T-helper 1 cell treated with Interleukin-12 subunit alpha and Interleukin-12 subunit beta and Interleukin-4 antibody, amounts not matched to agents 30 ng/mL and 1 ng/mL, for 36 hours (primary cell): Measurements from ENCODE around the gene CRELD2. TPM values are rescaled to one million over a fixed set of nuclear protein-coding genes. Genes with fewer than 3 reads are reported as not detected.

Source experiments
- intact Hi-C: fragments of 100-400 bp; cut with micrococcal nuclease; formaldehyde crosslinking; loops from one replicate; pipeline ENCODE4 v1.15.1; 2024
- total RNA-seq: library from RNA; stranded (reverse); gene quantifications from 2 replicates; pipeline ENCODE4 v1.2.3, GENCODE V29; 2022

Gene CRELD2
- total RNA-seq, 1 donor from 2014 or later, result 97.2 TPM

DNA sequence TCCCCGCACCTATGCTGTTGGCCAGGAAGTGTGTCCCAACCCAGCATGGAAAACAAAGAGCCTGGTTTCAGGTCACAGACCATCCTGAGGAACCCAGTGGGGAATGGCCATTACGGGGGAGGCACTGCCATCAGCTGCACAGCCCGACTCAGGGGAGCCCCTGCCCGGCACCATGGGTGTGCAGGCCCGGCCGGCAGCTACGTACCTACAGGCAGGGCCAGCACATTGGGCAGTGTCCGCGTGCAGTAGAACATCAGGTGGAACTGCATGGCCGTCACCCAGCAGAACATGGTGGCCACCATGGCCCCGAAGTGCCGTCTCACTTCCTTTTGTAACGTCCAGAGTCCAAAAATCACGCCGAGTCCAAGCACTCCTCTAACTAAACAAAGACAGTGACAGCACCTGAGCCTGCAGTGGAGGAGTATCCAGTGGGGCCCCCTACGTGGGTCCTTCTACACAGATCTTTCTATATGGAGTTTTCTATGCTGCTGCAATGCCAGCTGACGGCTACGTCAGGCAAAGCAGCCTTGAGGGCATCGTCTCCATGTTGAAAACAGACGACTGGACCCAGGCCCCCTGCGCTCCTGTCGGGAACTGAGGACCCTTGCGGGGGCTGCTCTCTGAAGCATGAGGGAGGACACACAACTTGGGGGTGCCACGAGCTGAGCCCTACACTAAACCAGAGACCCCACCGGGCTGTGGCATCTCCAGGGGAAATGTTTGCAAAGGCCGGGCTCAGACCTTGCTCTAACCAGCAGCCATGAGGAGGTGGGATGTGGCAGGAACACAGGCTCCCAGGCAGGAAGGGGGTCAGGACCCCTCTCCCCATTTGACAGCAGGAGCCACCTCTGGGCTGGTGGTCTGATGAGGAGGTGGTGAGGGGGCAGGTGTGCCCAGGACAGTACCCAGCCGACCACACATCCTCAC is 7.9 kb upstream of the CRELD2 start:
- intact Hi-C loops, result no loop called here

DNA sequence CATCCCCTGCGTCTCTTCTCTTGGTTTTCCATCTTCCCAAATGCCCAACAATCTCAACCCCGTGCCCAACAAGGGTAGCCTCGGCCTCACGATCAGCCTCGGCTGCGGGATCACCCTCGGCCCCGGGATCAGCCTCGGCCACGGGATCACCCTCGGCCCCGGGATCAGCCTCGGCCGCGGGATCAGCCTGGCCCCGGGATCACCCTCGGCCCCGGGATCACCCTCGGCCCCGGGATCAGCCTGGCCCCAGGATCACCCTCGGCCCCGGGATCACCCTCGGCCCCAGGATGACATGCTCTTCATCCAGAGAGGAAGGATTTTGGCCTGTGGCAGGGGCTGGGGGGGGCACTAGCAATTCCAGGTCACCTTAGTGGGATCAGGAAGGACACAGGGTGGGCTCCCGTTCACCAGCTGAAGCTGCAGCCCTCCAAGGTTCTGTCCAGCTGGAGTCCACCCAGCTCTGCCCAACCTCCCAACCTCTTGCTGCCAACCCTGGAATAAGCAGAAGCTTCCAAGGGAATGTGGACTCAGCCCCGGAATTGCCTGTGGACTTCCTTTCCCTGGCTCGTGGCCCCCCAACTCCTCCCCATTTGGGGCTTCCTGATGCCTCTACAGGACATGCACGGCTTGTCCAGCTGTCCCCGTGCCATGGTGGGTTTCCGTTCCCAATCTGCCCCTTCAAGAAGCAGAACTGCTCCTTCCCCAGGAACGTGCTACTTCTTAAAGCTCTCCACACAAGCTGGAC is 6.4 kb upstream of the CRELD2 start:
- intact Hi-C loops, result no loop called here

DNA sequence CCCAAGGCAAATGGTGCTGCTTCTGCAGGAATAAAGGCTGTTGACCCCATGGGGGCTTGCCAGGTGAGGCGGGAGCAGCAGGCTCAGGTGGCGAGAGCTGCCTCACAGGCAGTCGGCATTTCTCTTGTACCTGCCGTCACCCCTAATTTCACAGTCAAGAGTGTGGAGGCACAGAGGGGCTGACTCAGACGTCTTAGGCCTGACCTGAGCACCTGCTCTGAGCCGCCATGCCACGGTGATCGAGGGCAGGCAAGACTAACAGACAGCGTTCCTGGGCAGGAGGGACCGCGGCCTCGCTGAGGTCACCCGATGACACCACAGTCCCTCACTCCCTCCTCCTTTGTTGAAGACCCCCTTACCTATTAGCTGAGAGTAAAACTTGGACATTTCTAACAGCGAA is 5.4 kb upstream of the CRELD2 start:
- intact Hi-C loops, result no loop called here

DNA sequence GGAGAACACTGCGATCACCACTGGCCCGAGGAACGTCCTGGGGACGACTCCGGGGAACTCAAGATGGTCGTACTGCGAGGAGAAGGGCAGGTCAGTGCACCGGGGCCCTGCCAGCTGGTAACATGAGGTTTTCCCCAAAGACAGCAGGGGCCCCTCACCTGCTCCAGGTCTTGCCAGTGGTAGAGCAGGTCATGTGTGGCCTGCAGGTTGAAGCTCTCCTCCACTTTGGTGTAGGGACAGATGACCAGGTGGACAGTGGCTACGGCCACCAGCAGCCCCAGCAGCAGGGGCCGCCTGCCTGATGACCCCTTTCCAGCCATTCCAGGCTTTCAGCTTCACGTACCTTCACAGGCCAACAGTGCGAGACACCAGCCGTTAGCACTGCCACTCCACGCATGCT is 5.0 kb upstream of the CRELD2 start:
- intact Hi-C loops, result no loop called here

DNA sequence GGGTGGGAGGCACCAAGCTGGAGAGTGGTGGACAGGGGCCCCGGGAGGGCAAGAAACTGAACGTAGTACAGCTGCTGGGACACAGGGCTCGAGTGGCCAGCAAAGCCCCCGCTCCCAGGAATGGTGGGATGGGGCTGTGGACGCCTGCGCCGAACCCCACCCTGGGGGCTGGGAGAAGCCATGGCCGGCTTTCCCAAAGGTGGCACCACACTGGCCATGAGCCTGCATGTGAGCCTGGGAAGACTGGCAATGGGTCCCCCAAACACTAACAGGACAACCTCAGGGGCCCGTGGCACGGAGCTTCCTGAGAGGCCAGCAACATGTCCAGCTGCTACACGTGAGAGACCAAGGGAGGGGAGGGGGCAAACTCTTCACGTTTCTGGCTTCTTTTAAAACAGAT is 4.2 kb upstream of the CRELD2 start:
- intact Hi-C loops, result no loop called here

DNA sequence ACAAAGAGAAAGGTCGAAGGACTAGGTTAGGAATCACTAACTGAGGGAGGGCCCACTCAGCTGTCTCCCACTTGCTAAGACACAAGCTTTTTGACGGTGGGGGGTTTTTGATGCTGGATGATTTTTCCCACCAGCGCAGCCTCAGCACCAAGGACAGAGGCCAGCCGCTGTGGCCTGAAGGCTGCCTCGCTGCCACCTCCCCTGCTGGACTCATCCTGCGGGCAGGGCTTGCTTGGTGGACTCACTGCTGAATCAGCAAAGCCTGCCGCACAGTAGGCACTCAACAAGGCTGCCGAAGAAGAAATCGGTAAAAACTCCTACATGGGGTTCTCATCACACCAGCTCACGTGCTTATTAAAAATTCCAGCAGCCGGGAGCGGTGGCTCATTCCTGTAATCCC is 2.8 kb upstream of the CRELD2 start:
- intact Hi-C loops, result no loop called here

DNA sequence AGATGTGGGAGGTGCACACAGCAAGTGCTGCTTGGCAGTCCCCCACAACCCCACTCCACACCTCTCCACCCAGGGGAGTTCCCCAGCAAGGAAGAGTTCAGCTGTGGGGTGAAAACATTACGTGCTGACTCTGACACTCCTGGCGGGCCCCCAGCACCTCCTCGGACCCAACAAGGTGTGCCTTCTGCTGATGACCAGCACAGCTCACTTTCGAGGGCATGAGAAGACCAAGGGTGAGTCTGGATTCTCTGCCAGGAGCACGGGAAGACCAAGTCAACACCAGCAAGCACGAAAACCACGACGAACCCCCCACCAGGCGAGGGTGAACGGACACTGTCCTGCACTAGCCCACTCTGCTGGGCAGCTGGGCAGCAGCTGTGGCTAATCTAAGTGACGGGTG is 1.6 kb upstream of the CRELD2 start:
- intact Hi-C loops, result no loop called here

DNA sequence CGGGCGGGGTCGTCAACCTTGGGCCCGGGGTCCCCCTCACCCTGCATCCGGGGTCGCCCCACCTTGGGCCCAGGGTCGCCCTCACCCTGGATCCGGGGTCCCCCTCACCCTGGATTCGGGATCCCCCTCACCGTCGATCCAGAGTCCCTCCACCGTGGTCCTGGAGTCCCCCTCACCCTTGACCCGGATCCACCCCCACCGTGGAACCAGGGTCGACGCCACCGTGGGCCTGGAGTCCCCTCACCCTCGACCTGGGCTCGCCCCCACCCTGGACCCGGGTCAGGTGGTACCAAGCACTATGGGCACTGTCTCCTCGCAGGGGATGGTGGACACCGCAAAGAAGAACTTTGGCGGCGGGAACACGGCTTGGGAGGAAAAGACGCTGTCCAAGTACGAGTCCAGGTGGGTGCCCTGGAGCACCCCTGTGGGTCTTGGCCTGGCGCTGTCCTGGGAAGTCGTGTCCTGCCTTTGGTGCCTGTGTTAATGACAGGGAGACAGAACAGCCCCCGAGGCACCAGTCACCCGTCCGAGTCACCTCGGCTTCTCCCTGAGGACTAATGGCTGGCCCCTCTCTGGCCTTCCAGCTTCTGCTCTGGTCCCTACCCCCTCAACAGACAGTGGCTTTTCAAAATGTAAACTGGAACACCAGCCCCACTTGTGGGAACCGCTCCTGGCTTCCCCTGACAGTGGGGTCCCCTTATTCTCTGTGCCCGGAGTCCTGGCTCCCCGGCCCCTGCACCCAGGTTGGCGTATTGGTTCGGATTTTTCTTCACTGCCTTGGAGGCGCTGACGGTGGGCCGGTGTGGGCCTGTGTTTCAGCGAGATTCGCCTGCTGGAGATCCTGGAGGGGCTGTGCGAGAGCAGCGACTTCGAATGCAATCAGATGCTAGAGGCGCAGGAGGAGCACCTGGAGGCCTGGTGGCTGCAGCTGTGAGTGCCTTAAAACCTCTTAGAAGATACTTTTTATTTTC is 762 bp downstream of the CRELD2 start:
- intact Hi-C loops, result loop anchor here (1.0 kb wide), 6 partner anchors 17 to 152 kb away; partner anchors contain the start of genes PIM3 and ZBED4

DNA sequence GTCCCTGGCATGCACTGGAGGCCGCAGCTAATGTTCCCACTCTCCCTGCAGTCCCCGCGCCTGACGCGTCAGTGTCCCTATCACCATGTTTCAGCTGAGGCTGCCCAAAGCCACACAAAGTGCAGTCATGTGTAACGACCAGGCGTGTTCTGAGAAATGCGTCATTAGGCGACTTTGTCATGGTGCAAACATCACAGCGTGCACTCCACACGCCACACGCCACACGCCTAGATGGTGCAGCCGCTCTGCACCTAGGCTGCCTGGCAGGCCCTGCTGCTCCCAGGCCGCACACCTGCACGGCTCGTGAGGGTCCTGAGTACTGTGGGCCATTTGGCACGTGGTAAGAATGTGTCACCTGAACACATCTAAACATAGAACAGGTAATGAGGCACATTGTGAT is 2.4 kb downstream of the CRELD2 start:
- intact Hi-C loops, result no loop called here

DNA sequence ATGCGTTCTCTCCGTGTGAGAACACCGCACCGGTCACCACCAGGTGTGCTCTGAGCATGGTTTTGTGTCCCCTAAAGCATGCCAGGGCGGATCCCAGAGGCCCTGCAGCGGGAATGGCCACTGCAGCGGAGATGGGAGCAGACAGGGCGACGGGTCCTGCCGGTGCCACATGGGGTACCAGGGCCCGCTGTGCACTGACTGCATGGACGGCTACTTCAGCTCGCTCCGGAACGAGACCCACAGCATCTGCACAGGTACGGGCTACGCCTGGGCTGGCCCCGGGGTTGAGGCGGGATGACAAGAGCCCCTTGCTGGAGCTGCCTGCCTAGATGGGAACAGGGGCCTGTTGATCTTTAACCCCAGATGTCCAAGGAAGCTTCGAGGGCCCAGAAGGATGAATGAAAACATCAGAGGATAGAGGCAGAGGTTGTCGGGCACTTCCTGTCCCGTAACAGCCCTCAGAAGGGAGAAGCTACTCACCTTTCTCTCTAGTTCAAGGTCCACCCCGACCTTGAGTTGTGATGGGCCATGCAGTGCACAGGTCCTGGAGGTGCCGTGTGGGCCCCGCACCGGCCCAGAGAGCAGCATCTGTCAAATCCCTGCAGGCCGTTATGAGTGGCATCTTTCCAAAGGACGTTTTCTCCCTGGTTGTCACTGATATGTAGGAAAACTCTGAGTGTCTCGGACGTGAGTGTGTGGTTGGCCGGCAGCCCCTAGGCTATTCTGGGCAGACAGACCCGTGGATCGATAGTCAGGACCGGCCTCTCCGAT is 3.3 kb downstream of the CRELD2 start:
- intact Hi-C loops, result no loop called here

DNA sequence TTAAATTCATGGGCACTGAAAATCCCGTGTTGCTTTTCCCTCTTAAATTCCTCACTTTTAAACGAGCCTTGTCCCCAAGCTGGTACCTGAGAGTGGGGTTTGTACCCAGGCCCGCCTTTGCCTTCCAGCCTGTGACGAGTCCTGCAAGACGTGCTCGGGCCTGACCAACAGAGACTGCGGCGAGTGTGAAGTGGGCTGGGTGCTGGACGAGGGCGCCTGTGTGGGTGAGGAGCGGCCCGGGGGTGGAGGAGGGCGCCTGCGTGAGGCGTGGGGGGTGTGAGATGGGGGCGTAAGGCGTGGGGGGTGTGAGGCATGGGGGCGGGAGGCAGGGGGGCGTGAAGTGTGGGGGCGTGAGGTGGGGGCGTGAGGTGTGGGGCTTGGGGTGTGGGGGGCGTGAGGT is 4.0 kb downstream of the CRELD2 start:
- intact Hi-C loops, result no loop called here

DNA sequence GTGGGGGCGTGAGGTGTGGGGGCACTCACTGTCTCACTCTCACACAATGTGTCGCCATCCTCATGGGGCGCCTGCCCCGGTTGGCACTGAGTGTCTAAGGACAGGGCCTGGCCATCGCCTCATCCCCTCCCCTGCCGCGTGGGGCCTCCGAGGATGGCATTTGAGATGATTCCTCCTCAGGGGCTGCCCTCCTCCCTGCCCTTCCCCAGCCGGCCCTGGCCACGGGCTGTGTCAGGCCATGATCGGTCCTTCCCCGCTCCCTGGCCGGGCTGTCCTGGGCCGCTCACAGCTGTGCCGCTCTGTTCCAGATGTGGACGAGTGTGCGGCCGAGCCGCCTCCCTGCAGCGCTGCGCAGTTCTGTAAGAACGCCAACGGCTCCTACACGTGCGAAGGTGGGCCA is 4.5 kb downstream of the CRELD2 start:
- intact Hi-C loops, result no loop called here

DNA sequence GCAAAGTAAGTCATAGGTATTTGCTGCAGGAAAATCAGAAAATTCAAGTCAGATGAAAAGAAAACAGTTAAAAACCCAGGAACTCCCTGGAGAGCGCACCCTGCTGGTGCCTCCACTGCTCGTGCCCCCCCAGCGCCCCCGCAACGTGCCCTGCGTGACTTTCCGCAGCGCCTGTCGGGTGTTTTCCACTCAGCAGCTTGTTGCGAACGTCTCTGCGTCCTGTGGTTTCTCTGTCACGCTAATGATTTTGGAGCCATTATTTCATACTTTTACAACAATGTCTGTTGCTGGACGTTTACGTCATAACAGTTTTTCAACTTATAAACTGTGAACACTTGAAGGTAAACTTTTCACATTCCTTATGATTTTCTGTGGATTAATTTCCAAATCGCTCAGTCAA is 5.0 kb downstream of the CRELD2 start:
- intact Hi-C loops, result no loop called here

DNA sequence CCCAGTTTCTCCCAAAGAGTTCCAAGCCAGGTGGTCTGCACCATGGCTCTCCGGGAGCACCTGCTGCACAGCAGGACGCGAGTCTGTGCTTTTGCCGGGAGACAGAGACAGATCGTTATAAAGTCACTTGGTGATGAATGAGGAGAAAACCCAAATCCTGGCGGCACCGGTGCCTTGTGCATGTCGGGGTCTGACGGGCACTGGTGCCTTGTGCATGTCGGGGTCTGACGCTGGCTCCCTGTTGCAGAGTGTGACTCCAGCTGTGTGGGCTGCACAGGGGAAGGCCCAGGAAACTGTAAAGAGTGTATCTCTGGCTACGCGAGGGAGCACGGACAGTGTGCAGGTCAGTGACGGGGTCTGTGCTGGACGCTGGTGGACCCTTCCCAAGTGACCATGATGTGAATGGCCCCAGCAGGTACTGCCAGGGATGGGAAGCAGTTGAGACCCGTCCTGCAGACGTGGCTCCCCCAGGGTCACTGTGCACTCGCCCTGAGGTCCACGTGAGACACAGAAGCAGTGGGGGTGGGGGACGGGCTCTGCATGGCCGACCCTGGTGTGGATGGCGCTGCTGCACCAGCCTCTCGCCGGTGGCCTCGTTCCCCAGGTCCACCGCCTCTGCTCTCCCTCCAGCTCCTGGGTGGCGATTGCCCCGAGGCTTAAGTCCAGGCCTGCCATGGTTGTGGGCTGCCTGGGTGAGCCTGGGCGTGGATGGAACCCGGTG is 5.8 kb downstream of the CRELD2 start:
- intact Hi-C loops, result loop anchor here (2.0 kb wide), 1 partner anchor 47 kb away; no protein-coding TSS in a partner anchor

DNA sequence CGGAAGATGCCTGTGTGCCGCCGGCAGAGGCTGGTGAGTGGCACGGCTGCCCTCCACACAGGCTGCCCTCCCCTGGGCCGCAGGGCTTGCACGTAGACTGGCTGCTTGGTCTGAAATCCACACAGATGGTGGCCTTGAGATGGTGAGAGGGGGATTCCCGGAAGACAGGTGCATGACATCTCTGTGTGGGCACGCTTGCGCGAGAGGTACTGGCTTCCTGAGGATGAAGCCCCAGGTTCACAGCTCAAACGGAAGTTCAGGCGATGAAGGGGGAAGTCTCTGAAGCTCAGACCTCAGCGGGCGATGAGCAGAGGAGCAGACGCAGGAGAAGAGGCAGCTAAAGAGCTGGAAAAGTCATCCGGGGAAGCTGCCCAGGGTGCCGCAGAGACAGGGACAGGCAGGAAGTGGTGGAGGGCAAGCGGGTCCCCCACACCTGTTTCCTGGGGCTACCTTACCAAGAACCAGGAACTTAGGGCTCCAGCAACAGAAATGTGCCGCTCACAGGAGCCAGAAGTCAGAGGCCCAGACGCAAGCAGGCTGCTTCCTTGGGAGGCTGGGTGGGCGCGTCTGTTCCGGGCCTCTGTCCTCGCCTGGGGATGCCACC is 7.2 kb downstream of the CRELD2 start:
- intact Hi-C loops, result loop anchor here (2.0 kb wide), 1 partner anchor 45 kb away; no protein-coding TSS in a partner anchor

DNA sequence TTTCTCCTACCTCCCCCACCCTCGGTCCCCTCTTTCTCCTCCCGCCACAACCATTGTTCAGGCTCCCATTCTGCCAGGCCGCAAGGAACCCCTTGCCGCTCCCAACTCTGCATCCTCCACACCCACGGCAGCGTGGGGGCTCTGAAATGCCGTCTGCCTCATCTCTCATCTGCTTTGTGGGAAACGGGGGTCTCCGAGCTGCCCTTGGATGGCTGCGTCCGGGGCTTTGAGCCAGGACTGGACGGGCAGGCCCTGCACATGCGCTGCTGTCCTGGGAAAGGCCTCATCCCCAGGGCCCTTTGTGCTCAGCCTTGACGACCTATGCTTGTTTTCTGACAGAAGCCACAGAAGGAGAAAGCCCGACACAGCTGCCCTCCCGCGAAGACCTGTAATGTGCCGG is 8.5 kb downstream of the CRELD2 start:
- intact Hi-C loops, result no loop called here

DNA sequence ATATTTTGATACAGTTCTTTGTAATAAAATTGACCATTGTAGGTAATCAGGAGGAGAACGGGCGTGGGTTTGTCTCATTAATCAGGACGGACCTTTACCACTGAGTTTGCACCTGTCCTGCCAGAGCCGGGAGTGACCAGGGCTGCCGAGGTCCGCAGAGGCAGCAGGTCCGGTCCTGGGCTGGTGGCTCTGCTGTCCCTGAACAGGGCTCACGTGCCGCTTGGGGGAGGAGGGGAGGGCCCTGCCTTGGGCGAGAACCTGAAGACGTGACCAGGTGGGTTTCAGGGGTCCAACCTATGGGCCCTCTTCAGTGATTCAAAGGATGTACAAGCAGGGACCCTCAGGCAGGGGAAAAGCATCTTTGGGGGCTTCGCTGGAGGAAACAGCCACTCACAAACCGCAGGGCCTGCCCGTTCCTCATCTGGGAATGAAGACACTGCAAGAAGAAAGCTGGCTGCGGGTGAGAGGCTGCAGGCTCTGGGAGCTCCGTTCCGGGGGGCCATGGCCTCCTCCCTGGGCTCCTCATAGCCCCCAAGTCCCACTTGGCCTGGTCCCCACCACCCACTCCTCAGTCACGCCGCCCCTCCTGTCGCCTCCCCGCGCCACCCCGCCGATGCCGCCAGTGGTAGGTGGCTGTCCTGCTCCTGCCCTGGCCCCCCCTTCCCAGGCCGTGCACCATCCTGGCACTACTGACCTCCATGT is 9.2 kb downstream of the CRELD2 start:
- intact Hi-C loops, result no loop called here

DNA sequence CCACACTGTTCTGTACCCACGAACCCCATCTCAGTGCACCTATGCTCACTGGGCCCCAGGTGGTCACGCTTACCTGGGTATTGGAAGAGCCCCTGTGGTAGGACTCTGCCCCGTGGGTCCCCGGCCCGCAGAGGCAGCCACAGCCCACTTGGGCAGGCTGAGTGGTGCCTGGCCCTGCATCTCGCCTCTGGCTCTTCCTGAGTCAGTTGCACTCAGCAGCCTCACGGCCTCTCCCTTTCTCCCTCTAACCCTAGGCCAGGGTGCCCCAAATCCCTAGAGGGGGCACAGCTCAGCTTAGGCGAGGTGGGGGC is 9.7 kb downstream of the CRELD2 start:
- intact Hi-C loops, result no loop called here
